Measurements from ENCODE around the gene DIABLO.

DIABLO gene

DNA sequence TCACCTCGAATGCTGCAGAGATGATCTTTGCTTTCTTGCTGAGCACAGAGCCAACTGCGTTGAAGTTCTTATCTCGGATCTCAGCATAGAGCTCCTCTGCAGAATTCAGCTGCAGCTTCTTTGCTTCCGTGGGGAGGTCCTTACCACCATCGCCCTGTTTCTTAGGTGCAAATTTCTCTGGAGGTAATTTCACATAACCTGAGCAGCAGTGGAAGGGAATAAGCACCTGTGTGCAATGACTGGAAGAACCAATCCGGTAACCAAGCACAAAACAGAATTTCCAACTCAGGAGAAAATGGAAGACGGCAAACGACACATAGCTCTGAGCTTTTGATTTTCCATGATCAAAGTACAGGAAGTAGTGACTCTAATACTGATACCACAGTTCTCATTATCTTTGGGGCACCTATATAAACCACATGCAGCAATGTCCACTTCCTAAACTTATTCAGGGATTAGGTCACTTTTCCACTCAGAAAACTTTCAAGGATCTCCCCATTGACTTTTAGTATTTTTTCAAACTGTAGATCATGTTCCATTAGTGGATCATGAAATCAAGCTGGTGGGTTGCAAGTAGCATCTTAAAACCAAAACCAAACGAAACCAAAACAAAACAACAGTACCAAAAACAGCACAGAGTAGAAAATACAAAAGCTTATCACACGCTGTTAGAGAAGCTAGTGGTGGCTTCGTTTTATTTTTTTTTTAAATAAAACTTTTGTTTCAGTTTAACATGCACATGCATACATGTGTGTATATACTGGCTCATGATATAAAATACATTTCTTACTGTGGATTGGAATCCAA, 18.9 kb upstream of the DIABLO start:
- H3K9me3 ChIP-seq (ENCODE audit: control insufficient read depth, low read length): no peaks in the 10 kb centered on the region
- H3K4me1 ChIP-seq (ENCODE audit: control insufficient read depth, insufficient read depth, low read length): no peaks in the 10 kb centered on the region
- no peaks in the 10 kb centered on the region for H3K27me3 ChIP-seq (replicated peaks; ENCODE audit: control insufficient read depth, insufficient read depth, low read length)
- H3K36me3 ChIP-seq (ENCODE audit: control insufficient read depth, insufficient read depth, low read length, severe bottlenecking): peaks cover 46% of the 10 kb centered on the region
- H3K9ac ChIP-seq (ENCODE audit: low read length): no peak overlapping the region
- no peak overlapping the region for H3K4me3 ChIP-seq (ENCODE audit: low read length)
- DNase-seq (ENCODE audit: low read depth): no peak

DNA sequence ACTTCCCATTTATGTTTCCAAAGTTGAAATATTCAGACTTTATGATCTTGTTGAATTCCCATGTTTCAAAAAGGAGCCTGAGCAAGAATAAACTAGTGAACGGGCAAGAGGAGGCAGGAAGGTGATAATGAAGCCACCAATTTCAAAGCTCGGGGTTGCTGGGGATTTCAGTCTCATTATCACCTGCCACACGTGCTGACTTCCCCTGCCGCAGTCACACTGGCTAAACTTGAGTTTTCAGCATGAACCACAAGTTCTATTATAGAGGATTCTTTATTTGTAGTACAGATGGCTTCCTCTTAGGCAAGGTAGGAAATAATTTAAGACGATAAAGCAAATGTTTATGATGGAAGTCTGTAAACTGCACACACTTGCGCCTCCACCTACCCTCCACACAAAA, 18.1 kb upstream of the DIABLO start:
- H3K27me3 ChIP-seq (replicated peaks; ENCODE audit: control insufficient read depth, insufficient read depth, low read length): no peaks in the 10 kb centered on the region
- H3K9ac ChIP-seq (ENCODE audit: low read length): no peak overlapping the region
- H3K36me3 ChIP-seq (ENCODE audit: control insufficient read depth, insufficient read depth, low read length, severe bottlenecking): peaks cover 42% of the 10 kb centered on the region
- no peaks in the 10 kb centered on the region for H3K4me1 ChIP-seq (ENCODE audit: control insufficient read depth, insufficient read depth, low read length)
- H3K4me3 ChIP-seq (ENCODE audit: low read length): no peak overlapping the region
- no peak for DNase-seq (ENCODE audit: low read depth)
- H3K9me3 ChIP-seq (ENCODE audit: control insufficient read depth, low read length): no peaks in the 10 kb centered on the region

DNA sequence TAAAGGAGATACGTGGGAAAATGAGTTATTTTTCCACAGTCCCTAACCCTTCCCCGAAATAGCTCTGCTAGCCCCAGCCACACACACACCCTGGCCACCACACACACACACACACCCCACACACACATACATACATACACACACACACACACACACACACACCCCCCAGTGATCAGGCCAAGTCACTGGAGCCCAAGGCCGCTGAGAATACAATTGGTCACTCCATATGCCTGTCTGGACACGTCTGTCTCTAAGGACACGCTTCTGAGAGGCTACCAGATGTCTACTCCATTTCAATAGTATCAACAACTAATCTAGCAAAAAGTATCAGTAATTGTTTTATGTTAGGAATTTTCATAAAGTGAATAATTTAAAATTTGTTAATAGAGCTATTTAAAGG, 13.0 kb upstream of the DIABLO start:
- Histone ChIP-seq H3K4me3 (ENCODE audit: low read length) (no peak overlapping the region), H3K9me3 (ENCODE audit: control insufficient read depth, low read length) (no peaks in the 10 kb centered on the region), H3K9ac (ENCODE audit: low read length) (no peak overlapping the region), H3K27me3 (replicated peaks; ENCODE audit: control insufficient read depth, insufficient read depth, low read length) (no peaks in the 10 kb centered on the region), H3K4me1 (ENCODE audit: control insufficient read depth, insufficient read depth, low read length) (no peaks in the 10 kb centered on the region), H3K36me3 (ENCODE audit: control insufficient read depth, insufficient read depth, low read length, severe bottlenecking) (peaks cover 50% of the 10 kb centered on the region)
- no peak for DNase-seq (ENCODE audit: low read depth)

DNA sequence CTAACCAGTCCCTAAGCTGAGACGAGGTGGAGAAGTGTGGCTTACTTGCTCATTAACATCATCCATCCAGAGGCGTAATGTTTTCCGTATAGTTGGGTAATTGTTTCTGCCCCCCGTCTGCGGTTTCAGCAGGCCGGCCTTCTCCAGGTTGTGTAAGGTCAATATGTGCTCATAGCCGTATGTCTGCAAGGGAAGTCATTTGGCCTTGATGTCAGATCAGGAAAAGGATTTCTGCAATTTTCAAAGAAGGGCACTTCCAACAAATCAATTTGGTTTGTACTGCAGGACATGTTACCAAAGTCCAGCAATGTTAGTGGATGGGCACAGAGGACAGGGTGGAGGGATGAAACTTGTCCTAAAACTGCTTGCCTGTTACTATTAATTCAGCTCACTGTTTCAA, 9.9 kb upstream of the DIABLO start:
- H3K4me3 ChIP-seq (ENCODE audit: low read length): no peak overlapping the region
- no peaks in the 10 kb centered on the region for H3K4me1 ChIP-seq (ENCODE audit: control insufficient read depth, insufficient read depth, low read length)
- H3K36me3 ChIP-seq (ENCODE audit: control insufficient read depth, insufficient read depth, low read length, severe bottlenecking): peaks cover 57% of the 10 kb centered on the region

DNA sequence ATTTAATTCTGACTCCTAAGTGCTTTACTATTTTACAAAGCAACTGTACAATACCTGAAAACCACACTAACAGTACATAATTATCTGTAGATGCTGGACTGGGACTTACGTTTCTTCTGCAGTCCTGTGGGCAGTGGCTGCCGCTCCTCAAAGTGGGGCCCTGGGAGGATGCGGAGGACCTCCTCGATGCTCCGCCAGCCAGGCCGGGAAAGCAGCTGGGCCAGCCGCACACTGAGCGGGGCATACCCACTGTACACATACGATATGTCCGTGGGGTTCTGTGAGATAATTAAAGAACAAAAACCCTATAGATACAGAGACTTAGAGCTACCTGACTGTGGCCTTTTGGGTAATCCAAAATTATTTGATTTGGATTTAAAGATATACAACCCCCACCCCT, 6.8 kb upstream of the DIABLO start:
- H3K4me1 ChIP-seq (ENCODE audit: control insufficient read depth, insufficient read depth, low read length): no peaks in the 10 kb centered on the region
- no peaks in the 10 kb centered on the region for H3K9me3 ChIP-seq (ENCODE audit: control insufficient read depth, low read length)
- no peak overlapping the region for H3K4me3 ChIP-seq (ENCODE audit: low read length)
- H3K9ac ChIP-seq (ENCODE audit: low read length): no peak overlapping the region
- peaks cover 58% of the 10 kb centered on the region for H3K36me3 ChIP-seq (ENCODE audit: control insufficient read depth, insufficient read depth, low read length, severe bottlenecking)
- no peaks in the 10 kb centered on the region for H3K27me3 ChIP-seq (replicated peaks; ENCODE audit: control insufficient read depth, insufficient read depth, low read length)
- no peak for DNase-seq (ENCODE audit: low read depth)

More for the DNA sequence above, 9.9 kb upstream of the DIABLO start:
- no peak for DNase-seq (ENCODE audit: low read depth)
- no peaks in the 10 kb centered on the region for H3K9me3 ChIP-seq (ENCODE audit: control insufficient read depth, low read length)
- no peaks in the 10 kb centered on the region for H3K27me3 ChIP-seq (replicated peaks; ENCODE audit: control insufficient read depth, insufficient read depth, low read length)
- no peak overlapping the region for H3K9ac ChIP-seq (ENCODE audit: low read length)

DNA sequence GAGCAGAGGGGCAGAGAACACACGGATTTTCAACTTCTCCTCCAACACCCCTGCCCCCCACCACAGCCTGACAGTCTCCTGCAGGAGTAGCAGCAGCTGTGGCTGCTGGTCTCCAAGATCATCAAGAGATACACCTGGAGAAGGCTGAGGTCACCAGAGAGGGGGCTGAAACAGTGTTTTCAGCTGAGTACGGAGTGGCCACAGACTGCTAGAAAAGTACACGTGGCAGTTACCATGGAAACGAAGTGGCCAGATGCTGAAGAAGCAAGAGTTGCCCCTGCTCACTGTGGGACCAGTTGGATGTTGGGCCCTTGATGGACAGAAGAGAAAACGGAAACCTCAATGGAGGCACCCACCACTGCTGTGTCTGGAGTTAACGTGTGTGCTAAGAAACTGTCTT, 4.9 kb upstream of the DIABLO start:
- Histone ChIP-seq H3K4me1 (ENCODE audit: control insufficient read depth, insufficient read depth, low read length) (peaks cover 5% of the 10 kb centered on the region), H3K4me3 (ENCODE audit: low read length) (no peak overlapping the region), H3K9me3 (ENCODE audit: control insufficient read depth, low read length) (no peaks in the 10 kb centered on the region), H3K36me3 (ENCODE audit: control insufficient read depth, insufficient read depth, low read length, severe bottlenecking) (peaks cover 54% of the 10 kb centered on the region), H3K27me3 (replicated peaks; ENCODE audit: control insufficient read depth, insufficient read depth, low read length) (no peaks in the 10 kb centered on the region), H3K9ac (ENCODE audit: low read length) (no peak overlapping the region)
- no peak for DNase-seq (ENCODE audit: low read depth)

DNA sequence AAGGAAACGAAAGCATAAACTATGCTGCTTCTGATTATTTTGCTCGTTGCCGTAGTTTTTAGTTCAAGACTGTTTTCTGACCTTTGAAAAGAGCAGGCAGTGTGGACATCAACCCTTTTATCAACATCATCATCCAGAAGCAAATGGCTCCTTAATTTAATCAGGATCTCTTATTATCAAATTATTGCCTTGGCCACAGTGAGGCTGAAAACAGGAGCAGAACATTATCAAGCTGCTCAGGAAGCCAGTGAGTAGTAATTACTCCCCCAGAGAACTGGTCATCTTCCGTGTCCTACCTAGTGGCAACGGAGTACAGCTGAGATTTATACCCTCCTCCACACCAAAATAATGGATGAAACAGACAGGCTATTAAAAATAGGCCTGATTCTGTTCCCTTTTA, 2.2 kb upstream of the DIABLO start:
- no peaks in the 10 kb centered on the region for H3K9me3 ChIP-seq (ENCODE audit: control insufficient read depth, low read length)
- peaks cover 31% of the 10 kb centered on the region for H3K36me3 ChIP-seq (ENCODE audit: control insufficient read depth, insufficient read depth, low read length, severe bottlenecking)
- DNase-seq (ENCODE audit: low read depth): no peak
- H3K4me1 ChIP-seq (ENCODE audit: control insufficient read depth, insufficient read depth, low read length): peaks cover 18% of the 10 kb centered on the region
- H3K27me3 ChIP-seq (replicated peaks; ENCODE audit: control insufficient read depth, insufficient read depth, low read length): no peaks in the 10 kb centered on the region
- H3K4me3 ChIP-seq (ENCODE audit: low read length): no peak overlapping the region
- no peak overlapping the region for H3K9ac ChIP-seq (ENCODE audit: low read length)

DNA sequence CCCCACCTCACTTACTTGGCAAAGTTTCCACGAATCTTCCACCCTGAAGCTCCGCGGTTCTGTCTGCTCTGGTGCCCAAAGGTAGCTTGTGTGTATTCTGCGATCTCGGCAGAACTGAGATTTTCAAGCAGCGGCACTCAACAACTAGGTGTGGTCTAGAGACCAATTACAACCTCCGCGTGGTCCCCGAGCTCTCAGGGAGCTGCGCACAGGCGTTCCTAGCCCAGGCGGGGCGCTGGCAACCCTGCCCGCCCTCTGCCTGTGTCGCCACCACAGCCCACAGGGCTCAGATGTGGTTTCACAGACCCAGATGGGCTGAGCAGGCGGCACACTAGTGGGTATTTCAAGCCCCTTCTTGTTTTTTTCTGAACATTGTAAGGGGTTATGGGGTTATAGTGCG, 1.5 kb upstream of the DIABLO start:
- H3K4me3 ChIP-seq (ENCODE audit: low read length): no peak overlapping the region

DNA sequence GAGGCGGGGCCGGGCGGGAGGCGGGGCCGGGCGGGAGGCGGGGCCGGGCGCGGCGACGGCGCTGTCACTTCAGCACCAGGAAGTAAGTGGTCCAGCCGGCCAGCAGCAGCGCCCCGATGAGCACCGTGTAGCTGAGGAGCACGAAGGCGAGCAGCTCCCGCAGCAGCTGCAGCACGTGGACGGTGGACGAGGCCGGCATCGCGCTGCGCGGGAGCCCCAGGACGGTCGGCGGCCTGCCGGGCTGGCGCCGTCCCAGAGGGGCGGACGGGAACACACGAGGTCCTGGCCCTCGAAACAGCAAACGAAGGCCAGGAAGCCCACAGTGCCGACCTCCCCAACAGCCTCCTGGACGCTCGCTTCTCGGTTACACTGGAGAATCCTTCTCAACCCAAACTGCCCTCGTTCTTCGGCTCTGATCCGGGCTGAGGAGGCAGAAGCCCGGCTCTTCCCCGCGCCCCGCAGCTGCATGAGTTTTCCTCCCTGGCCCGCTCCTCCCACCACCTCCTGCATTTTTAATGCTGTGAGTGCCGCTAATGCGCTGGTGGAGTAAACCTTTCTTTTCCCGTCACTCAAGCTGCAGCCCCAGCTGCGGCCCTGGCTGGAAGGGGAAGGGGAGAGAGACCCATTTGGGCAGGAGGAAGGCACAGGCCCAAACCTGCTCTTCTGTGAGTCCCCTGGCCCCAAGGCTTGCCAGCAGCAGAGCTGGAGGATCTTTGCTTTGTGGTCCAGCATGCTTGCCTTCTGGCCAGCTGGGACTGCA, 694 bp upstream of the DIABLO start:
- Histone ChIP-seq H3K9me3 (ENCODE audit: control insufficient read depth, low read length) (no peaks in the 10 kb centered on the region), H3K27me3 (replicated peaks; ENCODE audit: control insufficient read depth, insufficient read depth, low read length) (no peaks in the 10 kb centered on the region), H3K36me3 (ENCODE audit: control insufficient read depth, insufficient read depth, low read length, severe bottlenecking) (peaks cover 30% of the 10 kb centered on the region), H3K9ac (ENCODE audit: low read length) (no peak overlapping the region), H3K4me3 (ENCODE audit: low read length) (peak overlapping the region; percentile 75), H3K4me1 (ENCODE audit: control insufficient read depth, insufficient read depth, low read length) (peaks cover 18% of the 10 kb centered on the region)
- DNase-seq (ENCODE audit: low read depth): no peak

More for the DNA sequence above, 1.5 kb upstream of the DIABLO start:
- H3K36me3 ChIP-seq (ENCODE audit: control insufficient read depth, insufficient read depth, low read length, severe bottlenecking): peaks cover 31% of the 10 kb centered on the region
- no peaks in the 10 kb centered on the region for H3K27me3 ChIP-seq (replicated peaks; ENCODE audit: control insufficient read depth, insufficient read depth, low read length)
- H3K9me3 ChIP-seq (ENCODE audit: control insufficient read depth, low read length): no peaks in the 10 kb centered on the region
- DNase-seq (ENCODE audit: low read depth): no peak
- H3K9ac ChIP-seq (ENCODE audit: low read length): no peak overlapping the region
- H3K4me1 ChIP-seq (ENCODE audit: control insufficient read depth, insufficient read depth, low read length): peaks cover 18% of the 10 kb centered on the region

DNA sequence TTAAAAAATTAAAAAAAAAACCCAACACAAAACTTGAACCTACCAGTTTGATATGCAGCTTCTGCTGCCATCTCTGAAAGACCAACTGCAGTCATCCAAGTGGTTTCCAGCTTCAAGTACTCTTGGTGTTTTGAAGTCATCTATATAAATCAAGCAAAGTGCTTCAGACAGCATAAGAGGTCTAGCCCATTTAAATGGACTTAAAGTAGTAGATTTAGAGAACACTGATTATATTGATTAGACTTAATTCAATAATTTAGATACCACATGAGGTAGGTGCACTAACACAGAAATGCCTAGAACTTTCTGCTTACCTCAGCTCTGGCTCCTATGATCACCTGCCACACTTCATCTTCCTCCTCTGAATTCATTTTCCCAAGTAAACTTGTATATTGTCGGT, 9.4 kb downstream of the DIABLO start:
- H3K4me3 ChIP-seq (ENCODE audit: low read length): no peak overlapping the region
- no peaks in the 10 kb centered on the region for H3K4me1 ChIP-seq (ENCODE audit: control insufficient read depth, insufficient read depth, low read length)

DNA sequence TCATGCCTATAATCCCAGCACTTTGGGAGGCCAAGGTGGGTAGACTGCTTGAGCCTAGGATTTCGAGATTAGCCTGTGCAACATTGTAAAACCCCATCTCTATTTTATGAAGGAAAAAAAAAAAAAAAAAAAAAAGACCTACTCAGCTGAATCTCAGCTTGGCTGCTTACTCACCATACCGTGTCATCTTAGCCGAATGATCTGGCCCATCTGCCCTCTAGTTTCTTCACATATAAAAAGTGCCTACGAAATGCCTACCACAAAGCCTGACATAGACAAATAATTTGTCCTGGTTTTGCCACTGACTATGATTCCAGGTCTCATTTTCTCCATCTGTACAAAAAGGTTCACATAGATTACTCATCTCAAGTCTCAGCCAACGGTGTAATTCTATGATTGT, 10.1 kb downstream of the DIABLO start:
- DNase-seq (ENCODE audit: low read depth): no peak
- no peak overlapping the region for H3K9ac ChIP-seq (ENCODE audit: low read length)
- peaks cover 77% of the 10 kb centered on the region for H3K36me3 ChIP-seq (ENCODE audit: control insufficient read depth, insufficient read depth, low read length, severe bottlenecking)
- H3K27me3 ChIP-seq (replicated peaks; ENCODE audit: control insufficient read depth, insufficient read depth, low read length): no peaks in the 10 kb centered on the region
- no peak overlapping the region for H3K4me3 ChIP-seq (ENCODE audit: low read length)
- no peaks in the 10 kb centered on the region for H3K4me1 ChIP-seq (ENCODE audit: control insufficient read depth, insufficient read depth, low read length)
- no peaks in the 10 kb centered on the region for H3K9me3 ChIP-seq (ENCODE audit: control insufficient read depth, low read length)

More for the DNA sequence above, 9.4 kb downstream of the DIABLO start:
- DNase-seq (ENCODE audit: low read depth): no peak
- no peak overlapping the region for H3K9ac ChIP-seq (ENCODE audit: low read length)
- H3K9me3 ChIP-seq (ENCODE audit: control insufficient read depth, low read length): no peaks in the 10 kb centered on the region
- H3K27me3 ChIP-seq (replicated peaks; ENCODE audit: control insufficient read depth, insufficient read depth, low read length): no peaks in the 10 kb centered on the region
- peaks cover 79% of the 10 kb centered on the region for H3K36me3 ChIP-seq (ENCODE audit: control insufficient read depth, insufficient read depth, low read length, severe bottlenecking)
